Neural cell (in vitro differentiated cells): ENCODE measurements around the gene GRIN1. TPM values are rescaled to one million over a fixed set of nuclear protein-coding genes. Genes with fewer than 3 reads are reported as not detected.

Source experiments
- H2AFZ ChIP-seq: fragments of 200-600, 300-800 bp; sonication (generic), shearing (Covaris generic); 2 replicates; pipeline ENCODE4 v1.6.0; 2014; ENCODE audit warnings: low read depth, mild to moderate bottlenecking, antibody characterized with exemption, low read length, moderate library complexity
- H3F3A ChIP-seq: fragments of 200-600 bp; shearing (Covaris generic); 2 replicates; pipeline ENCODE4 v1.6.1; 2016; ENCODE audit warnings: mild to moderate bottlenecking, moderate library complexity, mixed read lengths, antibody characterized with exemption, low read length; ENCODE audit not compliant: insufficient read depth, poor library complexity, severe bottlenecking
- H3K27ac ChIP-seq: fragments of 200-600, 300-800 bp; sonication (generic), shearing (Covaris generic); 2 replicates; pipeline ENCODE4 v1.5.1; 2014; ENCODE audit warnings: mild to moderate bottlenecking, low read length, moderate library complexity
- H3K27me3 ChIP-seq: fragments of 300-800, 200-600 bp; sonication (generic), shearing (Covaris generic); 2 replicates; pipeline ENCODE4 v1.6.0; 2014; ENCODE audit warnings: mild to moderate bottlenecking, low read depth, low read length, moderate library complexity; ENCODE audit not compliant: insufficient read depth
- H3K36me3 ChIP-seq: fragments of 300-800, 200-600 bp; sonication (generic), shearing (Covaris generic); 2 replicates; pipeline ENCODE4 v1.5.1; 2014; ENCODE audit warnings: mild to moderate bottlenecking, antibody characterized with exemption, low read length, moderate library complexity; ENCODE audit not compliant: insufficient read depth
- H3K4me2 ChIP-seq: fragments of 300-800, 200-600 bp; sonication (generic), shearing (Covaris generic); 2 replicates; pipeline ENCODE4 v1.6.0; 2014; ENCODE audit warnings: mild to moderate bottlenecking, low read length
- H3K4me3 ChIP-seq: fragments of 300-800, 200-600 bp; sonication (generic), shearing (Covaris generic); 2 replicates; pipeline ENCODE4 v1.5.1; 2014; ENCODE audit warnings: mild to moderate bottlenecking, low read length, moderate library complexity
- H3K79me2 ChIP-seq: fragments of 200-600 bp; shearing (Covaris generic); replicated peaks from 2 replicates; pipeline ENCODE4 v1.6.0; 2014; ENCODE audit warnings: mild to moderate bottlenecking, low read length, moderate library complexity; ENCODE audit not compliant: insufficient read depth
- H3K9ac ChIP-seq: fragments of 300-800, 200-600 bp; sonication (generic), shearing (Covaris generic); 2 replicates; pipeline ENCODE4 v1.6.1; 2016; ENCODE audit warnings: mild to moderate bottlenecking, low read length, mixed read lengths
- H3K9me2 ChIP-seq: fragments of 200-600 bp; shearing (Covaris generic); 2 replicates; pipeline ENCODE4 v1.6.1; 2016; ENCODE audit warnings: mild to moderate bottlenecking, low read length, mixed read lengths; ENCODE audit not compliant: insufficient read depth
- H3K9me3 ChIP-seq: fragments of 200-600, 300-800 bp; sonication (generic), shearing (Covaris generic); 2 replicates; pipeline ENCODE4 v1.6.1; 2016; ENCODE audit warnings: mild to moderate bottlenecking, mixed run types, low read length, moderate library complexity, mixed read lengths
- H4K20me1 ChIP-seq: fragments of 200-600 bp; shearing (Covaris generic); 2 replicates; pipeline ENCODE4 v1.6.1; 2016; ENCODE audit warnings: mild to moderate bottlenecking, mixed run types; ENCODE audit not compliant: insufficient read depth
- EP300 ChIP-seq: fragments of 450-650 bp; conservative IDR thresholded peaks from 2 replicates; pipeline ENCODE4 v1.6.1; 2014; ENCODE audit warnings: antibody characterized with exemption, mild to moderate bottlenecking, moderate library complexity; ENCODE audit not compliant: poor library complexity, severe bottlenecking
- EZH2 ChIP-seq: fragments of 200-600, 300-800 bp; shearing (Covaris generic), sonication (generic); IDR thresholded peaks from 2 replicates; pipeline ENCODE4 v1.6.1; 2014; ENCODE audit warnings: antibody characterized with exemption, low read length, borderline replicate concordance, mild to moderate bottlenecking; ENCODE audit not compliant: insufficient read depth, poor library complexity, severe bottlenecking
- MXI1 ChIP-seq: fragments of 450-650 bp; conservative IDR thresholded peaks from 2 replicates; pipeline ENCODE4 v1.6.1; 2014; ENCODE audit warnings: antibody characterized with exemption, mild to moderate bottlenecking; ENCODE audit not compliant: poor library complexity, severe bottlenecking
- POLR2AphosphoS5 ChIP-seq: IDR thresholded peaks from 2 replicates; pipeline ENCODE4 v1.6.1; 2012
- RAD21 ChIP-seq: fragments of 450-650 bp; conservative IDR thresholded peaks from 2 replicates; pipeline ENCODE4 v1.6.1; 2014; ENCODE audit warnings: antibody characterized with exemption, mild to moderate bottlenecking, moderate library complexity
- SMC3 ChIP-seq: fragments of 450-650 bp; conservative IDR thresholded peaks from 2 replicates; pipeline ENCODE4 v1.6.1; 2014; ENCODE audit warnings: antibody characterized with exemption, mild to moderate bottlenecking, moderate library complexity; ENCODE audit not compliant: poor library complexity
- TAF1 ChIP-seq: IDR thresholded peaks from 2 replicates; pipeline ENCODE4 v1.6.1; 2012; ENCODE audit warnings: low read depth
- polyA plus RNA-seq: library from polyadenylated mRNA; depleted of rRNA; stranded (reverse); fragments of >200 nt; gene quantifications from 2 replicates; pipeline ENCODE4 v1.2.3, GENCODE V29; 2014
- TF ChIP-seq, protein P1 (sequence below): fragments of 450-650 bp; IDR thresholded peaks from 2 replicates; pipeline ENCODE4 v1.5.1; 2014; ENCODE audit warnings: antibody characterized with exemption, mild to moderate bottlenecking, moderate library complexity; ENCODE audit not compliant: poor library complexity, severe bottlenecking
- TF ChIP-seq, protein P2 (sequence below): IDR thresholded peaks from 2 replicates; pipeline ENCODE4 v1.6.1; 2012; ENCODE audit warnings: borderline replicate concordance

The GRIN1 gene
- polyA plus RNA-seq, 1 donor from 2014 or later = 0.58 TPM

DNA sequence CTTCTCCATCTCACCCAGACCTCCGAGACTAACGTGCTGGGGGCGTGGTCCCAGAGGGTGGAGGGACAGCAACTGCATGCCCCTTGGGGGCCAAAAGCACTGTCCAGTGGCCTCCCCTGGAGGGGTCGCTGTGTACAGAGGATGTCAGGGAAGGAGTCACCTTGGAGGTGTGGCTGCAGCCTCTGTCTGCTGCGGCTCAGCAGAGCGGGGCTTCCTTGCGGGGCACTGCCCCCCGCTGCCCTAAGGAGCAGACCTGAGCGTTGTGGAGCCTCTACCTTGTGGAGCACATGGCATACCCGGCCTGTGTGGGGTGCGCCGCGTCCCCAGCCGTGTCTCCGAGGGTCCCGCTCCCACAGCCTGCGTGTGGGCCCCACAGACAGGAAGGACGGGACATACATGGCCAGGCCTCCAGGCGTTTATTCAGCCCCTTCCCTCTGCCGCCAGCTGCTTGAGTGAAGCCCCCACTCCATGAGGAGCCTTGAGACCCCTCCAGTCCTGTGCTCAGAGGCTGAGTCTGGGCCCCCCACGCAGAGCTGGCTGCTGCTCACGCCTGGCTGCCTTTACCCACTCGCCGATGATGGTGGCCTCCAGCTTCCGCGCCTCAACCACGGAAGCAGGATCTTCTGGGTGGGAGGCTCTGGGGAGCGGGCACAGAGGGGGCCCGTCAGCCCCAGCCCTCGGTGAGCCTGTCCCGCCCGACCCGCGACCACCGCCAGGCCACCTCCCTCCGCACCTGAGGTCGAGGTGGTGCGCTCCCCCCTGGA is 28.6 kb upstream of the GRIN1 start:
- Histone ChIP-seq H3K9me2 (no peaks in the 10 kb centered on the region), H3K4me3 (no peak overlapping the region), H3K79me2 (no peaks in the 10 kb centered on the region), H3K27ac (no peak overlapping the region), H3K9me3 (no peaks in the 10 kb centered on the region), H3K36me3 (no peaks in the 10 kb centered on the region), H3F3A (no peaks in the 10 kb centered on the region), H4K20me1 (no peaks in the 10 kb centered on the region), H3K27me3 (peaks cover 10% of the 10 kb centered on the region), H3K4me2 (no peak overlapping the region), H3K9ac (no peak overlapping the region), H2AFZ (no peak overlapping the region)
- TF ChIP-seq RAD21 (no peak), SMC3 (no peak), MXI1 (no peak), POLR2AphosphoS5 (no peak), EZH2 (no peak), TAF1 (no peak), EP300 (no peak)
- TF ChIP-seq, protein P1, sequence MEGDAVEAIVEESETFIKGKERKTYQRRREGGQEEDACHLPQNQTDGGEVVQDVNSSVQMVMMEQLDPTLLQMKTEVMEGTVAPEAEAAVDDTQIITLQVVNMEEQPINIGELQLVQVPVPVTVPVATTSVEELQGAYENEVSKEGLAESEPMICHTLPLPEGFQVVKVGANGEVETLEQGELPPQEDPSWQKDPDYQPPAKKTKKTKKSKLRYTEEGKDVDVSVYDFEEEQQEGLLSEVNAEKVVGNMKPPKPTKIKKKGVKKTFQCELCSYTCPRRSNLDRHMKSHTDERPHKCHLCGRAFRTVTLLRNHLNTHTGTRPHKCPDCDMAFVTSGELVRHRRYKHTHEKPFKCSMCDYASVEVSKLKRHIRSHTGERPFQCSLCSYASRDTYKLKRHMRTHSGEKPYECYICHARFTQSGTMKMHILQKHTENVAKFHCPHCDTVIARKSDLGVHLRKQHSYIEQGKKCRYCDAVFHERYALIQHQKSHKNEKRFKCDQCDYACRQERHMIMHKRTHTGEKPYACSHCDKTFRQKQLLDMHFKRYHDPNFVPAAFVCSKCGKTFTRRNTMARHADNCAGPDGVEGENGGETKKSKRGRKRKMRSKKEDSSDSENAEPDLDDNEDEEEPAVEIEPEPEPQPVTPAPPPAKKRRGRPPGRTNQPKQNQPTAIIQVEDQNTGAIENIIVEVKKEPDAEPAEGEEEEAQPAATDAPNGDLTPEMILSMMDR = no peak
- TF ChIP-seq, protein P2, sequence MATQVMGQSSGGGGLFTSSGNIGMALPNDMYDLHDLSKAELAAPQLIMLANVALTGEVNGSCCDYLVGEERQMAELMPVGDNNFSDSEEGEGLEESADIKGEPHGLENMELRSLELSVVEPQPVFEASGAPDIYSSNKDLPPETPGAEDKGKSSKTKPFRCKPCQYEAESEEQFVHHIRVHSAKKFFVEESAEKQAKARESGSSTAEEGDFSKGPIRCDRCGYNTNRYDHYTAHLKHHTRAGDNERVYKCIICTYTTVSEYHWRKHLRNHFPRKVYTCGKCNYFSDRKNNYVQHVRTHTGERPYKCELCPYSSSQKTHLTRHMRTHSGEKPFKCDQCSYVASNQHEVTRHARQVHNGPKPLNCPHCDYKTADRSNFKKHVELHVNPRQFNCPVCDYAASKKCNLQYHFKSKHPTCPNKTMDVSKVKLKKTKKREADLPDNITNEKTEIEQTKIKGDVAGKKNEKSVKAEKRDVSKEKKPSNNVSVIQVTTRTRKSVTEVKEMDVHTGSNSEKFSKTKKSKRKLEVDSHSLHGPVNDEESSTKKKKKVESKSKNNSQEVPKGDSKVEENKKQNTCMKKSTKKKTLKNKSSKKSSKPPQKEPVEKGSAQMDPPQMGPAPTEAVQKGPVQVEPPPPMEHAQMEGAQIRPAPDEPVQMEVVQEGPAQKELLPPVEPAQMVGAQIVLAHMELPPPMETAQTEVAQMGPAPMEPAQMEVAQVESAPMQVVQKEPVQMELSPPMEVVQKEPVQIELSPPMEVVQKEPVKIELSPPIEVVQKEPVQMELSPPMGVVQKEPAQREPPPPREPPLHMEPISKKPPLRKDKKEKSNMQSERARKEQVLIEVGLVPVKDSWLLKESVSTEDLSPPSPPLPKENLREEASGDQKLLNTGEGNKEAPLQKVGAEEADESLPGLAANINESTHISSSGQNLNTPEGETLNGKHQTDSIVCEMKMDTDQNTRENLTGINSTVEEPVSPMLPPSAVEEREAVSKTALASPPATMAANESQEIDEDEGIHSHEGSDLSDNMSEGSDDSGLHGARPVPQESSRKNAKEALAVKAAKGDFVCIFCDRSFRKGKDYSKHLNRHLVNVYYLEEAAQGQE = no peak

DNA sequence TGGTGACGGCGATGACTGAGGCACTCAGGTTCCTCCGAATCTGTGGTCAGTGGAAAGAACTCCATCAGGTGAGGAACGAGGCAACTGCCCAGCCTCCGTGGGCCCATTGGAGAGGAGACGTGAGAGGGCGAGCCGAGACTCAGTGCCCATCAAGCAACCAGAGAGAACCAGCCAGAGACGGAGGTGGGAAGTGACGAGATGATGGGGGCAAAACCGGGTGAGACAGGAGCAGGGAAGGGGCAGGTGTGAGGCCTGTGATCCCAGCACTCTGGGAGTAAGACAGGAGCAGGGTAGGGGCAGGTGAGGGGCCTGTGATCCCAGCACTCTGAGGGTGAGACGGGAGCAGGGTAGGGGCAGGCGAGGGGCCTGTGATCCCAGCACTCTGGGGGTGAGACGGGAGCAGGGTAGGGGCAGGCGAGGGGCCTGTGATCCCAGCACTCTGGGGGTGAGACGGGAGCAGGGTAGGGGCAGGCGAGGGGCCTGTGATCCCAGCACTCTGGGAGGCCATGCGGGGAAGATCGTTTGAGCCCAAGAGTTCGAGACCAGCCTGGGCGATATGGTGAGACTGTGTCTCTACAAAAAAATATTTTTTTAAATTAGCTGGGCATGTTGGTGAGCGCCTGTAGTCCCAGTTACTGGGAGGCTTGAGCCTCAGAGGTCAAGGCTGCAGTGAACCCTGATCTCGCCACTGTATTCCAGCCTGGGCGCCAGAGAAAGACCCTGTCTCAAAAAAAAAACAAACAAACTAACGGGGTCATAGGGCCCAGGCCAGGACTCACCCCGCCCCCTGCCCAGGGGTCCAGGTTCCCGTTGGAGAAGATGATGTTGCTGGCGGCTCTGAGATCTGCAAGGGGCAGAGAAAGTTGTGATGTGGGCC is 27.8 kb upstream of the GRIN1 start:
- no peaks in the 10 kb centered on the region for H3K36me3 ChIP-seq
- no peak overlapping the region for H2AFZ ChIP-seq
- no peak overlapping the region for H3K27ac ChIP-seq
- no peak overlapping the region for H3K4me2 ChIP-seq
- H3K9me2 ChIP-seq = no peaks in the 10 kb centered on the region
- TF ChIP-seq SMC3 (no peak), RAD21 (no peak), EP300 (no peak), MXI1 (no peak), EZH2 (no peak), TAF1 (no peak), POLR2AphosphoS5 (no peak)
- TF ChIP-seq, protein P2 = no peak
- TF ChIP-seq, protein P1 = no peak
- H3K27me3 ChIP-seq = peaks cover 10% of the 10 kb centered on the region
- no peaks in the 10 kb centered on the region for H4K20me1 ChIP-seq
- no peaks in the 10 kb centered on the region for H3K9me3 ChIP-seq
- H3K4me3 ChIP-seq = no peak overlapping the region
- no peak overlapping the region for H3K9ac ChIP-seq
- H3K79me2 ChIP-seq = no peaks in the 10 kb centered on the region
- no peaks in the 10 kb centered on the region for H3F3A ChIP-seq
